Fibroblast of the aortic adventitia (primary cell): ENCODE measurements around the gene IFITM1. TPM values are rescaled to one million over a fixed set of nuclear protein-coding genes. Genes with fewer than 3 reads are reported as not detected.
"Not testable (repeated sequence)": the region's sequence is repeated elsewhere in the genome, so short reads cannot be mapped to it uniquely, and the experiment has no call there.

Experiments
- DNase-seq: peaks from one replicate; pipeline ENCODE4 v3.0.0-alpha.2; 2010; ENCODE audit warnings: low read depth
- H3K4me3 ChIP-seq: 2 replicates; pipeline ENCODE4 v1.5.1; 2011; ENCODE audit warnings: low read depth, mild to moderate bottlenecking, control low read depth, low read length, moderate library complexity
- total RNA-seq: library from RNA; depleted of rRNA; stranded (reverse); fragments of >200 nt; gene quantifications from 2 replicates; pipeline ENCODE4 v1.2.3, GENCODE V29; 2012; ENCODE audit warnings: low replicate concordance
- TF ChIP-seq, protein P1 (sequence below): IDR thresholded peaks from 2 replicates; pipeline ENCODE4 v1.5.1; 2011; ENCODE audit warnings: mild to moderate bottlenecking, low read length, control low read depth, inconsistent platforms; ENCODE audit not compliant: insufficient read depth

IFITM1 gene
- total RNA-seq, 1 donor, result 24.2 TPM

DNA sequence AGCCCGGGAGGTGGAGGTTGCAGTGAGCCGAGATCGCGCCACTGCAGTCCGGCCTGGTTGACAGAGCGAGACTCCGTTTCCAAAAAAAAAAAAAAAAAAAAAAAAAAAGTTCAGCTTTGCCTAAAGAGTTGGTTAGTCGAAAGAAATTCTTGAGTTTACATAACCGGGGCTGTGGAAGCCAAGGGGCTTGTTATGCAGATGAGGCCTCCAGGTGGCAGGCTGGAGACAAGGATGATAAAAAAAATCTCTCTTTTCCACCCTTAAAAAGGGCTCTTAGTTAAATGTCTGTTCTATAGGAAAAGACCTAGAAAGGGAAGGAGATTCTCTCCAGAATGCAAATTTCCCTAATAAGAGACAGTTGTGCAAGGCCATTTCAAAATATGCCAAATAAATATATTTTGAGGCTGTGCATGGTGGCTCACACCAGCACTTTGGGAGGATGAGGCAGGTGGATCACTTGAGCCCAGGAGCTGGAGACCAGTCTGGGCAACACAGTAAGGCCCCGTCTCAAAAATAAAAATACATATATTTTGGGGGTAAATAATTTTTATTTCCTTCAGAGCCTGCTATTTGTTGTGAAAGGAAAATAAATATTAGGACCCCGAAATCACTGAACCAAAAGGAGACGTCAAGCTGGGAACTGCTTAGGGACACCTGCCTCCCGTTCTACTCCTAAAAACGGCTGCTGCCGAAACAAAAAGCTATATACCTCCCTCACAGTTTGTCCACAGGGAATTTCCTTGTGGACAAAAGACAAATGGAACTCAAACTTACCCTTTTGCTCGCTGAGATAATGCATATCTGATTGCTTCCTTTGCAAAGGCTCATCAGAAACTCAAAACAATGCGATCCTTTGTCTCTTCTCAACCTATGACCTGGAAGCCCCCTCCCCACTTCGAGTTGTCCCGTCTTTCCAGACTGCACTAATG lies 8.7 kb upstream of the IFITM1 start:
- no peak overlapping the region for H3K4me3 ChIP-seq
- DNase-seq, result peak; percentile 90
- TF ChIP-seq, protein P1, sequence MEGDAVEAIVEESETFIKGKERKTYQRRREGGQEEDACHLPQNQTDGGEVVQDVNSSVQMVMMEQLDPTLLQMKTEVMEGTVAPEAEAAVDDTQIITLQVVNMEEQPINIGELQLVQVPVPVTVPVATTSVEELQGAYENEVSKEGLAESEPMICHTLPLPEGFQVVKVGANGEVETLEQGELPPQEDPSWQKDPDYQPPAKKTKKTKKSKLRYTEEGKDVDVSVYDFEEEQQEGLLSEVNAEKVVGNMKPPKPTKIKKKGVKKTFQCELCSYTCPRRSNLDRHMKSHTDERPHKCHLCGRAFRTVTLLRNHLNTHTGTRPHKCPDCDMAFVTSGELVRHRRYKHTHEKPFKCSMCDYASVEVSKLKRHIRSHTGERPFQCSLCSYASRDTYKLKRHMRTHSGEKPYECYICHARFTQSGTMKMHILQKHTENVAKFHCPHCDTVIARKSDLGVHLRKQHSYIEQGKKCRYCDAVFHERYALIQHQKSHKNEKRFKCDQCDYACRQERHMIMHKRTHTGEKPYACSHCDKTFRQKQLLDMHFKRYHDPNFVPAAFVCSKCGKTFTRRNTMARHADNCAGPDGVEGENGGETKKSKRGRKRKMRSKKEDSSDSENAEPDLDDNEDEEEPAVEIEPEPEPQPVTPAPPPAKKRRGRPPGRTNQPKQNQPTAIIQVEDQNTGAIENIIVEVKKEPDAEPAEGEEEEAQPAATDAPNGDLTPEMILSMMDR, result peak; percentile 83

DNA sequence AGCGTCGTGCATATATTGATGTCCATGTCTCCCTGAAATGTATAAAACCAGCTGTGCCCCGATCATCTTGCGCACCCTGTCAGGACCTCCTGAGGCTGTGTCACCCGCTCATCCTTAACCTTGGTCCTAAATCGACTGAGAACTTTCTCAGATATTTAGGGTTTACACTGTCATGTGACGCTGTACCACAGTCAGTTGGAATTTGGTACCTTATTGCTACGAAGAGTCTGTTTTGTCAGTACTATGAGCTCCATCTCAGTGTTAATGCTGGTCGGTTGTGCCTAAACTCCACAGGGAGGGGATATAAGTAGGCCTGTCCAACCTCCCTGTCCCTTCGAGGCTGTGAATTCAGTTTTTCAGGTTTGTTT lies 8.0 kb upstream of the IFITM1 start:
- TF ChIP-seq, protein P1, result no peak
- DNase-seq, result no peak
- H3K4me3 ChIP-seq, result no peak overlapping the region

DNA sequence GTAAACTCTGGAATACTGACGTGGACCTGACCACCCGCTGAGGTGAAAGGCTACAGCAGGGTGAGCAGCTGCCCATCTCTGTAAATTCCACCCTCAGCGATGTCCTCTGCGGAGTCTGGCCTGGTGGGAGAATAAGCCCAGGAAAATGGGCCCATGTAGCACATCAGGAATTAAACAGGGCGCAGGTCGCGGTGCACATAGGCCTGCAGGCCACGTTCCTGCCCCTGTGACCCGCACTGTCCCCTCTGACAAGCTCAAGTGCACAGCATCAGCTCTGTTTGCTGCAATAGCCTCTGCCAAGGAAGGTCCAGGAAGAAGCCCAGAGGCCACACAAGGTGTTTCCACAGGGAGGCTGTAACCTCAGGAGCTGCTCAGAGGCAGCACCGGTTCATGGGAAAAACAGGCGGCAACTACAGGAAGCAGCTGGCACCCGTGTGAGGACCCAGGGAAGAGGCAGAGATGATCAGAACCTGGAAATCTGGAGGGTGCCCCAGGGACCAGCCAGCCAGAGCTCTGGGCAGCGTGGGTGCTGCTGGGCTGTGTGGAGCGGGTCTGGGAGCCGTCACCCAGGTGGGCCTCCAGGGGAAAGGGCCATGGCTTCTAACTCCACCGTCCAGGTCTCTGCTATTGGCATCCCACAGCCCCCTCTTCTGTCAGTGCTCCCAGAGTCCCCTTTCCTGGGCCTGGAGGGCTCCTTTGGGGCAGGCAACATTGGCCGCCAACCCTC lies 7.0 kb upstream of the IFITM1 start:
- DNase-seq, result no peak
- TF ChIP-seq, protein P1, result no peak
- H3K4me3 ChIP-seq, result no peak overlapping the region

DNA sequence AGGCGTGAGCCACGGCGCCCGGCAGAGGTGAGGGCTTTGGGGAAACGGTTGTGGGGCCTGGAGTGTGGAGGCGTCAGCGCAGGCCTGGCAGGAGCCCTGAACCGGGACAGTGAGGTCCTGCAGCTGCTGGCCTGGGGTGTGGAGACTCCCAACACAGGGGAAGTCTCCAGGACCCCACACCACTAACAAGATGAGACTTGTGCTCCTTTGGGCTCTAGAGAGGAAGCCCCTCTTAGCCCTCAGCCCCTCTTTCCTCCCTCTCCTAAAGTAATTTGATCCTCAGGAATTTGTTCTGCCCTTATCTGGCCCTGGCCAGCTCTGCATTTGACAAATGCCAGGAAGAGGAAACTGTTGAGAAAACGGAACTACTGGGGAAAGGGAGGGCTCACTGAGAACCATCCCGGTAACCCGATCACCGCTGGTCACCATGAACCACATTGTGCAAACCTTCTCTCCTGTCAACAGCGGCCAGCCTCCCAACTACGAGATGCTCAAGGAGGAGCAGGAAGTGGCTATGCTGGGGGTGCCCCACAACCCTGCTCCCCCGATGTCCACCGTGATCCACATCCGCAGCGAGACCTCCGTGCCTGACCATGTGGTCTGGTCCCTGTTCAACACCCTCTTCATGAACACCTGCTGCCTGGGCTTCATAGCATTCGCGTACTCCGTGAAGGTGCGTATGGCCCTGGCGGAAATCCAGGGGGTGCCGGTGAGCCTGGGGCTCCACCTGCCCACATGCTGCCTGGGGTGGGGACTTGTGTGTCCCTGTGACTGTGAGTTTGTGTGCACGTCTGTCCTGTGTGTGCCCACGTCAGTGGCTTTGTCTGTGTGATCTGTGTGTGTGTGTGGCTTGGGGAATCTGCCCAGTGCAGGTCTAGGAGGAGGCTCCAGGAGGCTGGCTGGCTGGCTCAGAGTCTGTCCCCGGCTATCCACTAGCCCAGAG lies 5.8 kb upstream of the IFITM1 start, which contains the start of gene IFITM2:
TSS of gene IFITM2 (plus strand) at position 51 of the 943 bp plus-strand sequence. CDS start at position 428, 377 bp downstream.
- TF ChIP-seq, protein P1, result peak; percentile 14

DNA sequence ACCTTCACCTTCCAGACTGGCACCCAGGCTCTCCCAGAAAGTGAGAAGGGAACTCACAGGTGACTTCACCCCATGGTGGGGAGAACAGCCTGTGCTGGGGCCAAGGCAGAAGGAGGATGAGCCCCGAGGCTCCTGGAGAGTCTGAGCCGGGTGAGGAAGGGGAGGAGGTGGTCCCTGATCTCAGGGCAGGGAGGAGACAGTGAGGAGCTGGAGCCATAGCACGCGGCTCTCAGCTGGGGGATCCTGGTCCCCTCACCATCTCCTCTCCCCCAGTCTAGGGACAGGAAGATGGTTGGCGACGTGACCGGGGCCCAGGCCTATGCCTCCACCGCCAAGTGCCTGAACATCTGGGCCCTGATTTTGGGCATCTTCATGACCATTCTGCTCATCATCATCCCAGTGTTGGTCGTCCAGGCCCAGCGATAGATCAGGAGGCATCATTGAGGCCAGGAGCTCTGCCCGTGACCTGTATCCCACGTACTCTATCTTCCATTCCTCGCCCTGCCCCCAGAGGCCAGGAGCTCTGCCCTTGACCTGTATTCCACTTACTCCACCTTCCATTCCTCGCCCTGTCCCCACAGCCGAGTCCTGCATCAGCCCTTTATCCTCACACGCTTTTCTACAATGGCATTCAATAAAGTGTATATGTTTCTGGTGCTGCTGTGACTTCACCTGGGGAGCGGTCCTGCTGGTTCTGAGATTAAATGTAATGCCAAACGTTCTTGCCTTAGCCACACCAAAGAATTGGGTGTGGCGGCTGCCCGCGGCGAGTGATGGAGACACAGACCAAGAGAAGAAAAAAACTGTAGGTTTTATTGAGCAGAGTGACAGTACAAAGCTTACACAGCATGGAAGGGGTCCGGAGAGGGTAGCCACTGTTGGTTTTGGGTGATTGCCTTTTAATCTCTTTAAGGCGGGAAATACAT lies 4.8 kb upstream of the IFITM1 start:
- not testable (repeated sequence) for DNase-seq
- peak overlapping the region; percentile 86 for H3K4me3 ChIP-seq

More for the DNA sequence above, 5.8 kb upstream of the IFITM1 start, which contains the start of gene IFITM2:
- peak within 1 kb of the TSS; percentile 86 for H3K4me3 ChIP-seq
- peak; percentile 92 for DNase-seq

DNA sequence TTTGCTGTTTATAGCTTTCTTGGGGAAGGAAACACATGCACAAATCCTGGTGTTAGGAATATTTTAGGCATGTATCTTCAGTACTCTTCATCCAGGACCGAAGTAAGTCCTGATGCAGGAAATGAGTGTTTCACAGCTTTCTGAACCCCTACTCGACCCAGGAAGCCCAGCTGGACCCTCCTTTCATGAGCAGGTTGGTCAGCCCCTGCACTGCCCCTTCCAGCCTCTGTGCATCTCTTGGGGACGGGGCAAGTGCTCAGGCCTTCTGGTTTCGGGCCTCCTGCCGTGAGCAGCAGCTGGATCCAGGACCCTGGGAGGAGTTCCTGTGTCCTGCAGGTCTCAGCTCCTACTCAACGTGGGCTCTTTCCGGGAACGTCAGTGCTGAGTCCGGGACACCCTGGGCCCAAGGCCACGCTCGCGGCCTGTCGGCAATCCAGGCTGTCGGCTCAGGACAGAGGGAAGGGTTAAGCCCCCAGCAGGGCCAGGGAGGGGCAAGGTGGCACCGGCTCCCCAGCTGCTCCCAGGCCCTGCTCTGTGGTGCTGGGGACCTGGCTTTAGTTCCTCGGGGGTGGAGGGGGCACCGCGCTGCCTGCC lies 3.8 kb upstream of the IFITM1 start:
- not testable (repeated sequence) for DNase-seq
- peak overlapping the region; percentile 86 for H3K4me3 ChIP-seq

DNA sequence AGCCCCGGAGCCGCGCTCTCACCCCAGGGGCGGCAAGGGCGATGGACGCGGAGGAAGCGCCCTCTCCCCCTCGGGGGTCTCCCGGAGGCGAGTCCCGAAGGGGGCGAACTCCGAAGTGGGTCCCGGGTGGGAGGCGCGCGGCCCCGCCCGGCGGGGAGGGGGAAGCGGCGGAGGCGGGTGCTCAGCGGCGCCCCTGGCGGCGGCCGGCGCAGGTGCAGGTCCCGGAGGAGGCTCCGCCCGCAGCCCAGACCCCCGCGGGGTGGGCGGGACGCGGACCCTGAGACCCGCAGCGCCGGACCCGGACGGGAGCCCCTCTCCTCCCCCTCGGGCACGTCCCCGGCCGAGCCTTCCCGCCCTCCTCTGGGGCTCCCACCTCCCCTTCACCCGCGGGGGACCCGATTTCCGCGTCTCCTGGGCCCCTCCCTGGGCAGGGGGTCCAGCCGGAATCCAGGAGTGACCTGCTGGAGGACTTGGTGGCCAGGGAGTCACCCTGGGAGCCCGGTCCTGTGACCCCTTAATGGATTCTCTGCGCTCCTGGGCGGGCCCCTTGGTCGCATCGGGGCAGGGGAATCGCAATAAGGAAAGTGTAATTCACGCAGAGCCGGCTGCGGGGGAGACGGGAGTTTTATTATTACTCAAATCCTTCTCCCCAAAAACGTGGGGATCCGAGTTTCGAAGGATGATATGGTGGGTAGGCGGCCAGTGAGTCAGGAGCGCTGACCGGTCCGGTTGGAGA lies 2.7 kb upstream of the IFITM1 start:
- H3K4me3 ChIP-seq, result peak overlapping the region; percentile 28
- not testable (repeated sequence) for DNase-seq
